Stimulated activated CD4-positive, alpha-beta T cell treated with anti-CD3 and anti-CD28 coated beads, Interleukin-15, amount 100 ng/mL, for 48 hours (primary cell): ENCODE measurements around the gene ATP2A2.

ENCODE experiments used
- DNase-seq, 2 donors: peaks; one replicate each; pipeline ENCODE4 v3.0.0-alpha.2; 2020; ENCODE audit warnings: low read depth in 2 of 2

Gene ATP2A2

GRCh38 chr12:110262442-110263388, 18.3 kb upstream of the ATP2A2 start:
- DNase-seq = no peak

GRCh38 chr12:110266381-110266960, 14.6 kb upstream of the ATP2A2 start:
- DNase-seq = no peak

- no peak for DNase-seq
These were observed 13.9 kb upstream of the ATP2A2 start for GRCh38 chr12:110266980-110267620.

GRCh38 chr12:110269622-110270124, 11.4 kb upstream of the ATP2A2 start:
- no peak for DNase-seq

- no peak for DNase-seq
These were observed 10.7 kb upstream of the ATP2A2 start for GRCh38 chr12:110270125-110270962.

GRCh38 chr12:110271015-110271414, 10.0 kb upstream of the ATP2A2 start:
- DNase-seq = no peak

- no peak for DNase-seq
These were observed 3.4 kb upstream of the ATP2A2 start for GRCh38 chr12:110277530-110278254.

- DNase-seq = no peak
These were observed 2.9 kb upstream of the ATP2A2 start for GRCh38 chr12:110278255-110278536.

GRCh38 chr12:110279566-110280375, 1.3 kb upstream of the ATP2A2 start:
- no peak for DNase-seq

GRCh38 chr12:110280392-110280778, 662 bp upstream of the ATP2A2 start:
- peak; percentile 18 to 25 for DNase-seq

GRCh38 chr12:110281549-110282299, 677 bp downstream of the ATP2A2 start:
- DNase-seq = peak; percentile 24 to 26

- no peak for DNase-seq
These were observed 1.3 kb downstream of the ATP2A2 start for GRCh38 chr12:110282300-110282860.

GRCh38 chr12:110282956-110283817, 2.1 kb downstream of the ATP2A2 start:
- no peak for DNase-seq

GRCh38 chr12:110284597-110284996, 3.5 kb downstream of the ATP2A2 start:
- no peak for DNase-seq

GRCh38 chr12:110286623-110287022, 5.6 kb downstream of the ATP2A2 start:
- DNase-seq = no peak

- DNase-seq = no peak
These were observed 6.9 kb downstream of the ATP2A2 start for GRCh38 chr12:110287986-110288385.

GRCh38 chr12:110289044-110289710, 8.1 kb downstream of the ATP2A2 start:
- DNase-seq = no peak

GRCh38 chr12:110289711-110290078, 8.6 kb downstream of the ATP2A2 start:
- DNase-seq = no peak
